GM03348 (cell line): ENCODE measurements around the gene SEPTIN2.
"Not testable (repeated sequence)": the region's sequence is repeated elsewhere in the genome, so short reads cannot be mapped to it uniquely, and the experiment has no call there.

Experiments used
- DNase-seq: peaks from one replicate; pipeline ENCODE4 v3.0.0; 2012; ENCODE audit warnings: low spot score

SEPTIN2 gene

GRCh38 chr2:241350878-241351639 is 35.3 kb downstream of the SEPTIN2 start:
- DNase-seq, result no peak

GRCh38 chr2:241351640-241352031 is 35.9 kb downstream of the SEPTIN2 start:
- no peak for DNase-seq

GRCh38 chr2:241352227-241352626 is 36.5 kb downstream of the SEPTIN2 start:
- no peak for DNase-seq

GRCh38 chr2:241354668-241355658 is 39.2 kb downstream of the SEPTIN2 start:
- DNase-seq, result no peak

GRCh38 chr2:241355983-241356870 is 40.5 kb downstream of the SEPTIN2 start, which contains the start of gene FARP2:
FARP2 (plus strand) TSS chr2:241356285; CDS start chr2:241373108, 16,823 bp downstream.
- peak; percentile 96 for DNase-seq

GRCh38 chr2:241356871-241357260 is 41.1 kb downstream of the SEPTIN2 start:
- DNase-seq, result no peak

GRCh38 chr2:241357531-241357930 is 41.8 kb downstream of the SEPTIN2 start:
- no peak for DNase-seq

- no peak for DNase-seq
Observed at GRCh38 chr2:241358470-241358869, 42.7 kb downstream of the SEPTIN2 start.

GRCh38 chr2:241359481-241360045 is 43.8 kb downstream of the SEPTIN2 start:
- no peak for DNase-seq

GRCh38 chr2:241363426-241363825 is 47.7 kb downstream of the SEPTIN2 start:
- DNase-seq, result no peak

GRCh38 chr2:241364781-241365180 is 49.1 kb downstream of the SEPTIN2 start:
- no peak for DNase-seq

GRCh38 chr2:241366678-241367077 is 51.0 kb downstream of the SEPTIN2 start:
- DNase-seq, result no peak

- DNase-seq, result no peak
Observed at GRCh38 chr2:241368643-241369042, 52.9 kb downstream of the SEPTIN2 start.

- no peak for DNase-seq
Observed at GRCh38 chr2:241372361-241372992, 56.8 kb downstream of the SEPTIN2 start.

- DNase-seq, result no peak
Observed at GRCh38 chr2:241373446-241373845, 57.7 kb downstream of the SEPTIN2 start.

GRCh38 chr2:241373906-241374305 is 58.2 kb downstream of the SEPTIN2 start:
- DNase-seq, result not testable (repeated sequence)

- no peak for DNase-seq
Observed at GRCh38 chr2:241375300-241375699, 59.6 kb downstream of the SEPTIN2 start.

GRCh38 chr2:241376808-241377207 is 61.1 kb downstream of the SEPTIN2 start:
- DNase-seq, result no peak

GRCh38 chr2:241378816-241379215 is 63.1 kb downstream of the SEPTIN2 start:
- peak; percentile 44 for DNase-seq

GRCh38 chr2:241379481-241380480 is 64.1 kb downstream of the SEPTIN2 start:
- peak; percentile 66 for DNase-seq
